PFSK-1 (cell line): Measurements from ENCODE around the gene ACP6.

Experiments
- FOXP2 ChIP-seq: optimal IDR thresholded peaks from 2 replicates; pipeline ENCODE3; 2011; ENCODE audit warnings: borderline replicate concordance, control low read depth, inconsistent platforms; ENCODE audit not compliant: insufficient read depth; ENCODE audit errors: extremely low read length, extremely low read depth
- POLR2AphosphoS5 ChIP-seq: IDR thresholded peaks from 2 replicates; pipeline ENCODE4 v1.6.1; 2012; ENCODE audit warnings: low read depth, mild to moderate bottlenecking, control low read depth, low read length, moderate library complexity
- REST ChIP-seq, 2 experiments: IDR thresholded peaks; 2 replicates each; pipeline versions ENCODE4 v1.6.1 to v1.8.0; 2011 to 2012; ENCODE audit warnings: low read depth in 2 of 2, low read length in 2 of 2, control low read depth in 1 of 2, inconsistent platforms in 1 of 2, mild to moderate bottlenecking in 1 of 2, moderate library complexity in 1 of 2; ENCODE audit not compliant: insufficient read depth in 1 of 2
- SIN3A ChIP-seq: IDR thresholded peaks from 2 replicates; pipeline ENCODE4 v1.6.1; 2012; ENCODE audit warnings: mild to moderate bottlenecking, low read length, moderate library complexity, borderline replicate concordance; ENCODE audit not compliant: insufficient read depth
- TAF1 ChIP-seq: IDR thresholded peaks from 2 replicates; pipeline ENCODE4 v1.6.1; 2012; ENCODE audit warnings: low read length, control low read depth, borderline replicate concordance; ENCODE audit not compliant: insufficient read depth

- TF ChIP-seq POLR2AphosphoS5 (no peak), TAF1 (no peak), REST (IDR thresholded peaks at IDR 0.05; ENCODE audit: insufficient read depth in 1 of 2, low read depth in 2 of 2, low read length in 2 of 2) (no peak), SIN3A (no peak), FOXP2 (no peak)
Observed at GRCh38 chr1:147641695-147642592, 28.4 kb downstream of the ACP6 start.
